Measurements from ENCODE around the gene PNN. TPM values are rescaled to one million over a fixed set of nuclear protein-coding genes. Genes with fewer than 3 reads are reported as not detected.
A peak's percentile ranks its signal among the peaks of the same experiment; 100 is the strongest.
"Not testable (repeated sequence)": the region's sequence is repeated elsewhere in the genome, so short reads cannot be mapped to it uniquely, and the experiment has no call there.

PNN gene
- total RNA-seq, 1 donor from 2014 or later = 66.1 TPM

- Mint-ChIP-seq H3K4me1 (ENCODE audit: unreplicated experiment) (no peaks in the 10 kb centered on the region), H3K27ac (ENCODE audit: unreplicated experiment) (no peak overlapping the region), H3K27me3 (ENCODE audit: unreplicated experiment) (no peaks in the 10 kb centered on the region), H3K4me3 (ENCODE audit: unreplicated experiment) (no peak overlapping the region), H3K36me3 (ENCODE audit: unreplicated experiment) (peaks cover 42% of the 10 kb centered on the region), H3K9me3 (ENCODE audit: unreplicated experiment) (no peaks in the 10 kb centered on the region)
- DNase-seq (ENCODE audit: extremely low spot score, unreplicated experiment) = no peak
- TF ChIP-seq, protein P1, sequence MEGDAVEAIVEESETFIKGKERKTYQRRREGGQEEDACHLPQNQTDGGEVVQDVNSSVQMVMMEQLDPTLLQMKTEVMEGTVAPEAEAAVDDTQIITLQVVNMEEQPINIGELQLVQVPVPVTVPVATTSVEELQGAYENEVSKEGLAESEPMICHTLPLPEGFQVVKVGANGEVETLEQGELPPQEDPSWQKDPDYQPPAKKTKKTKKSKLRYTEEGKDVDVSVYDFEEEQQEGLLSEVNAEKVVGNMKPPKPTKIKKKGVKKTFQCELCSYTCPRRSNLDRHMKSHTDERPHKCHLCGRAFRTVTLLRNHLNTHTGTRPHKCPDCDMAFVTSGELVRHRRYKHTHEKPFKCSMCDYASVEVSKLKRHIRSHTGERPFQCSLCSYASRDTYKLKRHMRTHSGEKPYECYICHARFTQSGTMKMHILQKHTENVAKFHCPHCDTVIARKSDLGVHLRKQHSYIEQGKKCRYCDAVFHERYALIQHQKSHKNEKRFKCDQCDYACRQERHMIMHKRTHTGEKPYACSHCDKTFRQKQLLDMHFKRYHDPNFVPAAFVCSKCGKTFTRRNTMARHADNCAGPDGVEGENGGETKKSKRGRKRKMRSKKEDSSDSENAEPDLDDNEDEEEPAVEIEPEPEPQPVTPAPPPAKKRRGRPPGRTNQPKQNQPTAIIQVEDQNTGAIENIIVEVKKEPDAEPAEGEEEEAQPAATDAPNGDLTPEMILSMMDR (IDR thresholded peaks at IDR 0.05) = no peak
These were observed 29.6 kb upstream of the PNN start for GRCh38 chr14:39145266-39145966.

GRCh38 chr14:39154594-39155189 is 20.4 kb upstream of the PNN start:
- H3K4me3 Mint-ChIP-seq (ENCODE audit: unreplicated experiment) = no peak overlapping the region
- no peak overlapping the region for H3K27ac Mint-ChIP-seq (ENCODE audit: unreplicated experiment)
- no peak for DNase-seq (ENCODE audit: extremely low spot score, unreplicated experiment)
- no peaks in the 10 kb centered on the region for H3K27me3 Mint-ChIP-seq (ENCODE audit: unreplicated experiment)
- H3K4me1 Mint-ChIP-seq (ENCODE audit: unreplicated experiment) = no peaks in the 10 kb centered on the region
- H3K9me3 Mint-ChIP-seq (ENCODE audit: unreplicated experiment) = no peaks in the 10 kb centered on the region
- peaks cover 19% of the 10 kb centered on the region for H3K36me3 Mint-ChIP-seq (ENCODE audit: unreplicated experiment)
- TF ChIP-seq, protein P1 (IDR thresholded peaks at IDR 0.05) = no peak

GRCh38 chr14:39157491-39157890 is 17.6 kb upstream of the PNN start:
- Mint-ChIP-seq H3K27ac (ENCODE audit: unreplicated experiment) (no peak overlapping the region), H3K4me1 (ENCODE audit: unreplicated experiment) (no peaks in the 10 kb centered on the region), H3K36me3 (ENCODE audit: unreplicated experiment) (peaks cover 24% of the 10 kb centered on the region), H3K4me3 (ENCODE audit: unreplicated experiment) (no peak overlapping the region), H3K27me3 (ENCODE audit: unreplicated experiment) (no peaks in the 10 kb centered on the region), H3K9me3 (ENCODE audit: unreplicated experiment) (no peaks in the 10 kb centered on the region)
- no peak for DNase-seq (ENCODE audit: extremely low spot score, unreplicated experiment)
- TF ChIP-seq, protein P1 (IDR thresholded peaks at IDR 0.05) = no peak

GRCh38 chr14:39158222-39158858 is 16.7 kb upstream of the PNN start:
- Mint-ChIP-seq H3K27ac (ENCODE audit: unreplicated experiment) (no peak overlapping the region), H3K4me3 (ENCODE audit: unreplicated experiment) (no peak overlapping the region), H3K9me3 (ENCODE audit: unreplicated experiment) (no peaks in the 10 kb centered on the region), H3K27me3 (ENCODE audit: unreplicated experiment) (no peaks in the 10 kb centered on the region), H3K36me3 (ENCODE audit: unreplicated experiment) (peaks cover 28% of the 10 kb centered on the region), H3K4me1 (ENCODE audit: unreplicated experiment) (no peaks in the 10 kb centered on the region)
- TF ChIP-seq, protein P1 (IDR thresholded peaks at IDR 0.05) = no peak
- DNase-seq (ENCODE audit: extremely low spot score, unreplicated experiment) = no peak

GRCh38 chr14:39160494-39160893 is 14.6 kb upstream of the PNN start:
- H3K4me3 Mint-ChIP-seq (ENCODE audit: unreplicated experiment) = no peak overlapping the region
- no peaks in the 10 kb centered on the region for H3K9me3 Mint-ChIP-seq (ENCODE audit: unreplicated experiment)
- DNase-seq (ENCODE audit: extremely low spot score, unreplicated experiment) = no peak
- peaks cover 2% of the 10 kb centered on the region for H3K4me1 Mint-ChIP-seq (ENCODE audit: unreplicated experiment)
- peaks cover 28% of the 10 kb centered on the region for H3K36me3 Mint-ChIP-seq (ENCODE audit: unreplicated experiment)
- TF ChIP-seq, protein P1 (IDR thresholded peaks at IDR 0.05) = no peak
- no peaks in the 10 kb centered on the region for H3K27me3 Mint-ChIP-seq (ENCODE audit: unreplicated experiment)
- H3K27ac Mint-ChIP-seq (ENCODE audit: unreplicated experiment) = no peak overlapping the region

DNA sequence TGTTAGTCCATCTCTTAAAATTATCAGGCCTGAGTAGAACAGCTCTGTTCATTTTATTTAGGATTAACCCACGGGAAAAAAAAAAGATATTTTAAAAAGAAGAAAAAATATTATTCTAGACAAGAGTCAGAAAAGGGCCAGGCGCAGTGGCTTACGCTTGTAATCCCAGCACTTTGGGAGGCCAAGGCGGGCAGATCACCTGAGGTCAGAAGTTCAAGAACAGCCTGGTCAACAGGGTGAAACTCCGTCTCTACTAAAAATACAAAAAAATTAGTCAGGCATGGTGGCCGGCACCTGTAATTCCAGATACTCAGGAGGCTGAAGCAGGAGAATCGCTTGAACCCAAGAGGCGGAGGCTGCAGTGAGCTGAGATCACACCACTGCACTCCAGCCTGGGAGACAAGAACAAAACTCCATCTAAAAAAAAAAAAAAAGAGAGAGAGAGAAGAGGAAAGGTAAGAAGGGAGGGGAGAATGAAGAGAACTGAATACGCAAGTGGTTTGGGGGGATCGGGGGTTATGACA is 7.2 kb upstream of the PNN start:
- Mint-ChIP-seq H3K4me3 (ENCODE audit: unreplicated experiment) (peak overlapping the region; percentile 91), H3K4me1 (ENCODE audit: unreplicated experiment) (peaks cover 36% of the 10 kb centered on the region), H3K36me3 (ENCODE audit: unreplicated experiment) (peaks cover 10% of the 10 kb centered on the region)
- H3K27me3 Mint-ChIP-seq (ENCODE audit: unreplicated experiment); H3K27ac Mint-ChIP-seq (ENCODE audit: unreplicated experiment); DNase-seq (ENCODE audit: extremely low spot score, unreplicated experiment); H3K9me3 Mint-ChIP-seq (ENCODE audit: unreplicated experiment): not testable (repeated sequence)

Data from osteocyte (in vitro differentiated cells).